ENCODE results near the gene C17orf78.
"Not testable (repeated sequence)": the region's sequence is repeated elsewhere in the genome, so short reads cannot be mapped to it uniquely, and the experiment has no call there.

Gene C17orf78

GRCh38 chr17:37386462-37386861, 10.7 kb downstream of the C17orf78 start:
- DNase-seq (ENCODE audit: low spot score): no peak

GRCh38 chr17:37388266-37388665, 12.5 kb downstream of the C17orf78 start:
- DNase-seq (ENCODE audit: low spot score): no peak

- no peak for DNase-seq (ENCODE audit: low spot score)
These were observed 13.4 kb downstream of the C17orf78 start for GRCh38 chr17:37389160-37389559.

GRCh38 chr17:37391146-37391545, 15.4 kb downstream of the C17orf78 start:
- no peak for DNase-seq (ENCODE audit: low spot score)

- DNase-seq (ENCODE audit: low spot score): peak; percentile 58
These were observed 16.3 kb downstream of the C17orf78 start for GRCh38 chr17:37392024-37392590.

- no peak for DNase-seq (ENCODE audit: low spot score)
These were observed 17.6 kb downstream of the C17orf78 start for GRCh38 chr17:37393352-37393751.

DNA sequence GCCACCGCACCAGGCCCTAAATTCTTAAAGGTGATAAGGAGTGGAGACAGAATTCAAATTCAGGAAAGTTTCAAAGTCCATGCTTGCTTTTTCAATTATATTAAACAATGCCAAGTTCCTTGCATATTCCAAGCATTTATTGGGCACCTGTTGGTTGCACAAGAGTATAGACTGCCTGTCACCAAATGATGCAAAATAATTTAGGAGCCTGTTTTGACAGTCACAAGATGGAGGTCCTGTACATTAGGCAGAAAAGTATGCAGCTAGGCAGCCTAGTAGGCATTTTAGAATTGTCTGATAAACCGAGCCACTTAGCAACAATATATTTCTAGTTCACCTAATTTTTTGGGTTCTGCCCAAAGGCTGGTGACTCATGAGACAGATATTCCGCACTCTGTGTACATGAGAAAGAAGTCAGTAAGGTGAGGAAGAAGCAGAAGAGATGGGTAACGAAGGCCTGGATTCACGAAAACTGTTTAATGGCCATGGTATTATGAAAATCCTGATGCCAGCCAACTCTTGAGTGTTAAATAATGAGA, 23.5 kb downstream of the C17orf78 start:
- no peak for DNase-seq (ENCODE audit: low spot score)

DNA sequence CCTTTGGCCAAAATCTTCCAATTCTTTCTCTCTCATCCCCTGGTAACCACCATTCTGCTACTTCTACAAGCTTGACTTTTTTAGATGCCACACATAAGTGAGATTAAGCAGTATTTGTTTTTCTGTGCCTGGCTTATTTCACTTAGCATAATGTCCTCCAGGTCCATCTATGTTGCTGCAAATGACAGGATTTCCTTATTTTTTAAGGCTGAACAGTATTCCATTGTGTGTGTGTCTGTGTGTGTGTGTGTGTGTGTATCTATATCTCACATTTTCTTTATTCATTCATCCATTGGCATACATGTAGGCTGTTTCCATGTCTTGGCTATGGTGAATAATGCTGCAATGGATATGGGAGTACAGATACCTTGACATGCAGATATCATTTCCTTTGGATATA, 24.7 kb downstream of the C17orf78 start:
- no peak for DNase-seq (ENCODE audit: low spot score)

DNA sequence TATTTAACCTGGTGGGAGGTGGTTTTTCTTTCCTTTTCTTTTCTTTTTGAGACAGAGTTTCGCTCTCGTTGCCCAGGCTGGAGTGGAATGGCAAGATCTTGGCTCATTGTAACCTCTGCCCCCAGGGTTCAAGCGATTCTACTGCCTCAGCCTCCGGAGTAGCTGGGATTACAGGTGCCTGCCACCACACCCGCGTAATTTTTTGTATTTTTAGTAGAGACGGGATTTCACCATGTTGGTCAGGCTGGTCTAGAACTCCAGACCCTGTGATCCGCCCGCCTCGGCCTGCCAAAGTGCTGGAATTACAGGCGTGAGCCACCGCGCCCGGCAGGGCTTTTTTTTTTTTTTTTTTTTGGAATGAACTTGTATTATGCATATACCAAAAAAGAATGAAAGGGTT, 29.7 kb downstream of the C17orf78 start:
- not testable (repeated sequence) for DNase-seq (ENCODE audit: low spot score)

- DNase-seq (ENCODE audit: low spot score): no peak
These were observed 30.3 kb downstream of the C17orf78 start for GRCh38 chr17:37405955-37406634.

DNA sequence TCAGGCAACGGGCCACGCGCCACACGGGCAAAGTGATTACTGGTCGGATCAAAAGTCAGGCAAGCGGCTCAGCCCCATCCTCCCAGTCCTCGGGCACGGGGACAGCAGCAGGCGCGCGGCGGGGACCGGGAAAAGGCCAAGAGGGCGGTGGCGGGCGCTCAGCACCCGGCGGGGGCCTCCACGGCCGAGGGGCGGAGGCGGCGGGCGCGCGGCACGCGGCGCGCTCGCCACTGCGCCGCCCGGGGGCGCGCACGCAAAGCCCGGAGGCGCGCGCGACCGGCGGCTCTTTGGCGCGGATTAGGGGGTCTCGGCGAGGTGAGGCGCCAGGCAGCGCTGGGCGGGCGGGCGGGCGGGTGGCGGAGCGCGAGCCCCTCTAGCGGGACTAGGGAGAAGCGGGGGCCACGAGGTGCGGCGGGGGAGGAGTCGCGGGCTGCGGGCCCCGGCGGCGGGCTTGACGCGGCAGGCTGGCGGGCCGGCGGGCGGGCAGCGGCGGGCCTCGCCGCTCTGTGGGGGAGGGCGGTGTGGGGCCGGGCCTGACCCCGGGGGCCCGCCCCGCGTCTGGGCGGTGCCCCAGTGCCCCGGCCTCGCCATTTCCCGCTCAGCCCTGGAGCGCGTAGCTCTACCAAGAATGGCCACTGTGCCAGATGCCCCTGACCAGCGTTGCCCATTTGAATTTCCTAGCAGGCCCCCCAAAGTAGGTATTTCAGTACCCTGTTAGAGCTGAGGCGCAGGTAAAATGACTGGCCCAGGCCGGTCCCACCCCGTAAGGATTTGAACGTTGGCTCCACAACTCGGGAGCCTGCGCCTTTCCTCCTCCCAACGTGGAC, 31.1 kb downstream of the C17orf78 start, which contains the start of the genes ACACA and TADA2A:
Gene ACACA (minus strand): TSS at position 202 of the 827 bp plus-strand sequence. CDS start 537 bp downstream, outside the sequence.
Gene TADA2A (plus strand): TSS at position 252 of the 827 bp plus-strand sequence. CDS start 4,480 bp downstream, outside the sequence.
- DNase-seq (ENCODE audit: low spot score): peak; percentile 85

GRCh38 chr17:37408145-37408479, 32.3 kb downstream of the C17orf78 start:
- DNase-seq (ENCODE audit: low spot score): not testable (repeated sequence)

GRCh38 chr17:37410357-37410756, 34.6 kb downstream of the C17orf78 start:
- no peak for DNase-seq (ENCODE audit: low spot score)

GRCh38 chr17:37413875-37414519, 38.2 kb downstream of the C17orf78 start:
- DNase-seq (ENCODE audit: low spot score): no peak

DNA sequence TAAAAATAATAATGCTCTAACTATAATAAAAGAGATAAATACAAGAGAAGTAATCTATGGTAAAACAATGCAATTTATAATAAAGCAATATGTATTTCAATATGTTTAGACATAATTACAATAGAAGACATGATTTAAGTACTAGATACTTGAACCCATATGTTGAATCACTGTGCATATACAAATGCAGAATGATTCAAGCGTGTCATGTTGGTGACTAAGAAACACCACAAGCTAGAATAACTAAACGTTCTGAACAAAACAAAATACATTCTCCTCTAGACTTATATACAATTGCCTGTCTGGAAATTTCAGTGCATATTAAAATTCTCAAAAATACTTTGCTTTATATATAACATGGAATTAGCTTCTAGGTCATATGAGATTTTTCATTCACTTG, 42.1 kb downstream of the C17orf78 start:
- DNase-seq (ENCODE audit: low spot score): no peak

DNA sequence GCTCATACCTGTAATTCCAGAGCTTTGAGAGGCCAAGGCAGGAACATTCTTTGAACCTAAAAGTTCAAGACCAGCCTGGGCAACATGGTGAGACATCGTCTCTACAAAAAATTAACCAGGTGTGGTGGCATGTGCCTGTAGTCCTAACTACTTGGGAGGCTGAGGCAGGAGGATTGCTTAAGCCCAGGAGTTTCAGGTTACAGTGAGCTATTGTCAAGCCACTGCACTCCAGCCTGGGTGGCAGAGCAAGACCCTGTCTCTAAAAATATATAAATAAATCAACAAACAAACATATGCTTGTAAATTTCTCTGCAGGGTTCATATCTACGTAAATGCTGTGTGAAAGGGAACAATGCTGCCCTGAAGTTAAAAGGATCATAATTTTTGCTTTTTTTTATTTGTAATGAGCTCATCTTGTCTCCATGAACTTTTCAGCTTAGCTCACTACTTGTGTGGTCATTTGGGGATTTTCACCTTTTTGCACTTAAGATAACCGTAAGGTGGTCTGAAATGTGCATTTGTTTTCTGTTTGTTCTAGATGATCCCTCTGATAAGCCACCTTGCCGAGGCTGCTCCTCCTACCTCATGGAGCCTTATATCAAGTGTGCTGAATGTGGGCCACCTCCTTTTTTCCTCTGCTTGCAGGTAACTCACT, 47.3 kb downstream of the C17orf78 start:
- DNase-seq (ENCODE audit: low spot score): no peak

DNA sequence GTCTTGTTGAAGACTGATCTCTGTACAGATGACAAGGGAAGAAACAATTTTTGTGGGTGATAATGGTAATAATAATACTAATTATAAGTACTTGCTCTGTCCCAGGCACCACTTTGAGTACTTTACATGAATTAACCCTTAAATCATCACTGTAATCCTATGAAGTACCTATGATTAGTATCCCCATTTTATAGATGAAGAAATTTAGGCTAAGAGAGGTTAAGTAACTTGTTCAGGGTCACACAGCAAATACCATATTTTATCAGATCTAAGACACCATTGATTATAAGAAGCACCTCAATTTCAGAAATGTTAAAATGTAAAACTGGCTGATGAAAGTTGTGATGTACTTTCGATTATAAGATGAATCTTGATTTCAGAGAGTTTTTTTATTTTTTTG, 49.5 kb downstream of the C17orf78 start:
- DNase-seq (ENCODE audit: low spot score): no peak

GRCh38 chr17:37429039-37429438, 53.3 kb downstream of the C17orf78 start:
- DNase-seq (ENCODE audit: low spot score): no peak

DNA sequence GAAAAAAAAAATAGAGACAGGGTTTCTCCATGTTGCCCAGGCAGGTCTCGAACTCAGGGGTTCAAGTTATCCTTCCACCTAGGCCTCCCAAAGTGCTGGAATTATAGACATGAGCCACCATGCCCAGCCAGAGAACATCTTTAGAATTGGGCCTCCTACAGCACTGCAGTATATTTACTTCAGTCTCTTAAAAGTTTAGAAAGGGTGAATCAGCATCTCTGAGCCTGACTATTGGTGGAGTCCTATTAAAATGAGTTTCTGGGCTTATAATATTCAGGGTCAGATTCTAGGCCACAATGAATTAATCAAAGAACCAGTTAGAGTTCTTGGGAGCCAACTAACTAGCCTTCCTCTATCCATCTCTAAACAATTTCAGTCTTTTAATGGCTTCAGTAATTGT, 53.7 kb downstream of the C17orf78 start:
- DNase-seq (ENCODE audit: low spot score): no peak

DNA sequence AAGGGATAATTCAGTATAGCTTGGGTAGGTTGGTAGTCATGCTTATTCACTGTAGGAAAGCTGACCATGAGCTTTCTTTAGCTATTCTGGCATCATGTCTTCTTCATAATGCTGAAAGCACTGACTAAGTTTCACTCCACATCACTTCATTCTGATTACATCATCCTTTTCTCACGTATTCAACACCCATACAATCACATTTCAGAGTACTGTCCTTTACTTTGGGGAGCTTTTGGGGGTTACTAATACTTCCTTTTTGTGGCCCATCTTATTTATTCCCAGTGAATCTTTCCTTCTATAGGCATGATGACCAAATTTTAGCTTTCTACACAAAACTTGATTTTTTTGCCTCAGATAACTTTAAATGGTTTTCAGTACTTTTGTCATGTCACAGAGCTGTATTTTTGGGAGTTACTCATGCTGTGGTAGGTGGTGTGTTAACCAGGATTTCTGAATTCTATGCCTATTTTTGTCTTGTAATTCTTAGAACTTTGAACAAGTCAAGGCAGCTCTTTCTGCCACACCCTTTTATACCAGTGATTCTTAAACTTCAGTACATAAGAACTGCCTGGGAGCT, 54.4 kb downstream of the C17orf78 start:
- peak; percentile 75 for DNase-seq (ENCODE audit: low spot score)

GRCh38 chr17:37432671-37433070, 56.9 kb downstream of the C17orf78 start:
- DNase-seq (ENCODE audit: low spot score): no peak

All from activated CD4-positive, alpha-beta T cell treated with anti-CD3 and anti-CD28 coated beads, Interleukin-2, Interleukin-4, amounts not matched to agents 100 ng/mL and 50 ng/mL, durations not matched to agents 16 hours and 8 hours (primary cell).